SJSA1 (cell line): ENCODE results near the gene SLC66A3. TPM values are rescaled to one million over a fixed set of nuclear protein-coding genes. Genes with fewer than 3 reads are reported as not detected.

Source experiments
- DNase-seq, 2 experiments: peaks; one replicate each; pipeline ENCODE4 v3.0.0-alpha.2; 2015 to 2020; ENCODE audit warnings: low spot score in 2 of 2, low read depth in 1 of 2
- H3K27ac ChIP-seq: fragments of 250-450 bp; sonication (Bioruptor Pico); 2 replicates; pipeline ENCODE4 v1.5.1; 2020; ENCODE audit warnings: mild to moderate bottlenecking, moderate library complexity
- H3K27me3 ChIP-seq: fragments of 250-450 bp; sonication (Bioruptor Pico); replicated peaks from 2 replicates; pipeline ENCODE4 v1.5.1; 2020; ENCODE audit warnings: mild to moderate bottlenecking, moderate library complexity
- H3K36me3 ChIP-seq: fragments of 250-450 bp; sonication (Bioruptor Pico); 2 replicates; pipeline ENCODE4 v1.5.1; 2020; ENCODE audit warnings: mild to moderate bottlenecking
- H3K4me1 ChIP-seq: fragments of 250-450 bp; sonication (Bioruptor Pico); replicated peaks from 2 replicates; pipeline ENCODE4 v1.6.1; 2021; ENCODE audit warnings: mild to moderate bottlenecking
- H3K4me3 ChIP-seq: fragments of 250-450 bp; sonication (Bioruptor Pico); 2 replicates; pipeline ENCODE4 v1.5.1; 2020; ENCODE audit warnings: mild to moderate bottlenecking
- H3K9me3 ChIP-seq: fragments of 250-450 bp; sonication (Bioruptor Pico); replicated peaks from 2 replicates; pipeline ENCODE4 v1.5.1; 2020; ENCODE audit warnings: mild to moderate bottlenecking
- total RNA-seq: library from RNA; depleted of rRNA; stranded (reverse); fragments of >200 nt; shearing (Covaris generic); gene quantifications from 2 replicates; pipeline ENCODE4 v1.2.3, GENCODE V29; 2014

The SLC66A3 gene
- total RNA-seq, 1 experiment from 2014 or later: 35.7 TPM

DNA sequence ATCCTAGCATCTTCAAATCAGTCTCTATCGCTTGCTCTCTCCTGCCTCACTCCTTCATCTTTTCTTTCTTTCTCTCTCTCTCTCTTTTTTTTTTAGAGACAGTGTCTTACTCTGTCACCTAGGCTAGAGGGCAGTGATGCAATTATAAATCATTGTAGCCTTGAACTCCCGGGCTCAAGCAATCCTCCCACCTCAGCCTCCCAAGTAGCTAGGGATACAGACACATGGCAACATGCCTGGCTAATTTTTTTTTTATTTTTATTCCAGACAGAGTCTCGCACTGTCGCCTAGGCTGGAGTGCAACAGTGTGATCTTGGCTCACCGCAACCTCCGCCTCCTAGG, 10.6 kb upstream of the SLC66A3 start:
- no peak for DNase-seq
- no peak overlapping the region for H3K4me3 ChIP-seq

GRCh38 chr2:11145350-11145749, 9.9 kb upstream of the SLC66A3 start:
- Histone ChIP-seq H3K27me3 (peaks cover 4% of the 10 kb centered on the region; the same call in 1 of the 2 replicates), H3K9me3 (0 out of 2 replicates have a peak, but pooled peaks cover 3% of the 10 kb centered on the region), H3K4me1 (peaks cover 6% of the 10 kb centered on the region), H3K27ac (no peak overlapping the region), H3K4me3 (no peak overlapping the region), H3K36me3 (no peaks in the 10 kb centered on the region)
- no peak for DNase-seq

More for the DNA sequence above, 10.6 kb upstream of the SLC66A3 start:
- peaks cover 4% of the 10 kb centered on the region; the same call in 1 of the 2 replicates for H3K27me3 ChIP-seq
- 0 out of 2 replicates have a peak, but pooled peaks cover 3% of the 10 kb centered on the region for H3K9me3 ChIP-seq
- no peaks in the 10 kb centered on the region for H3K36me3 ChIP-seq
- no peak overlapping the region for H3K27ac ChIP-seq
- peaks cover 7% of the 10 kb centered on the region for H3K4me1 ChIP-seq

DNA sequence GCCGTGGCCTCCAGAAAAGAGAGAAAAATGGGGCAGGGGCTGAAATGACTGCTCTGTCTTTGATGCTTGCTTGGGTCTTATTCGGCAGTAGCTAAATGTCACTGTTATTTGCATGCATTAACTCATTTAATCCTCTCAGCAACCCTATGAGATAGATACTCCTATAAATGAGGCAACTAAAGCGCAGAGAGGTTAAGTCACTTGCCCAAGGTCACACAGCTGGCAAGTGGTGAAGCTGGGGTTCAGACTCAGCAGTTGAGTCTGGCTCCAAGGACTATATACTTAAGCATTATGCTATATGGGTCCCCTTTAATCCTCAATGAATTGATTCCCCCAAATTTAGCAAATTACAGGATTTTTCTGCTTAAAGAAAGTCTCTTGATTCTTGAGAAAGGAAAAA, 9.2 kb upstream of the SLC66A3 start:
- Histone ChIP-seq H3K9me3 (0 out of 2 replicates have a peak, but pooled peaks cover 3% of the 10 kb centered on the region), H3K27me3 (peaks cover 4% of the 10 kb centered on the region; the same call in 1 of the 2 replicates), H3K4me1 (no peaks in the 10 kb centered on the region; the same call in 1 of the 2 replicates), H3K27ac (no peak overlapping the region), H3K4me3 (no peak overlapping the region), H3K36me3 (no peaks in the 10 kb centered on the region)
- DNase-seq: no peak

DNA sequence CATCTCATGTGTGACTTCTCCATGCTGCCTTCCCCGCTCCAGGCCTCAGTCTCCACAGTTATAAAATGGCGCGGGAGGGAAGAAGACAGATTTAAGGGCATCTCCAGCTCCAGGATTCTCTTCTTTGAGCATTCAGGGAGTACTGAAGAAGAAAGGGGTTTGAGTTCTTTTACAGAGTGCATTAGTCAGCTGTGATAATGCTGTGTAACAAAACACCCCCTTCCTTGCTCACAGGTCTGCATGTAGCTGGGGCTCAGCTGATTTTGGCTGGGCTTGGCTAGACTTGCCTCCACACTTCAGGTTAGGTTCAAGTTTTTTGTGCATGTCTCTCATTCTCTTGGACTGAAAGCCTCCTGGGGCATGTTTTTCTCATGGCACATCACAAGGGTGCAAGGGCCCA, 8.0 kb upstream of the SLC66A3 start:
- Histone ChIP-seq H3K9me3 (0 out of 2 replicates have a peak, but pooled peaks cover 3% of the 10 kb centered on the region), H3K27ac (no peak overlapping the region), H3K4me3 (no peak overlapping the region), H3K4me1 (no peaks in the 10 kb centered on the region), H3K36me3 (no peaks in the 10 kb centered on the region), H3K27me3 (peaks cover 4% of the 10 kb centered on the region; the same call in 1 of the 2 replicates)
- DNase-seq: no peak

- Histone ChIP-seq H3K36me3 (peaks cover 3% of the 10 kb centered on the region; the same call in 1 of the 2 replicates), H3K9me3 (0 out of 2 replicates have a peak, but pooled peaks cover 2% of the 10 kb centered on the region), H3K27me3 (no peaks in the 10 kb centered on the region), H3K27ac (no peak overlapping the region), H3K4me1 (peaks cover 17% of the 10 kb centered on the region), H3K4me3 (no peak overlapping the region)
- DNase-seq: no peak
Observed at GRCh38 chr2:11152591-11152990, 2.7 kb upstream of the SLC66A3 start.

- H3K9me3 ChIP-seq: 0 out of 2 replicates have a peak, but pooled peaks cover 2% of the 10 kb centered on the region
- peak overlapping the region; percentile 31 for H3K4me3 ChIP-seq
- no peaks in the 10 kb centered on the region for H3K27me3 ChIP-seq
- peaks cover 17% of the 10 kb centered on the region for H3K4me1 ChIP-seq
- peaks cover 3% of the 10 kb centered on the region; the same call in 1 of the 2 replicates for H3K36me3 ChIP-seq
- DNase-seq: peak in 1 of 2 experiments; percentile 80
- H3K27ac ChIP-seq: peak overlapping the region; percentile 76
Observed at GRCh38 chr2:11154016-11154922, 998 bp upstream of the SLC66A3 start.

GRCh38 chr2:11154923-11155380, 315 bp upstream of the SLC66A3 start:
- peak overlapping the region; percentile 85 for H3K4me3 ChIP-seq
- peaks cover 3% of the 10 kb centered on the region; the same call in 1 of the 2 replicates for H3K36me3 ChIP-seq
- peak in 1 of 2 experiments; percentile 99 for DNase-seq
- 0 out of 2 replicates have a peak, but pooled peaks cover 2% of the 10 kb centered on the region for H3K9me3 ChIP-seq
- H3K27me3 ChIP-seq: no peaks in the 10 kb centered on the region
- H3K27ac ChIP-seq: peak overlapping the region; percentile 76
- peaks cover 17% of the 10 kb centered on the region for H3K4me1 ChIP-seq

DNA sequence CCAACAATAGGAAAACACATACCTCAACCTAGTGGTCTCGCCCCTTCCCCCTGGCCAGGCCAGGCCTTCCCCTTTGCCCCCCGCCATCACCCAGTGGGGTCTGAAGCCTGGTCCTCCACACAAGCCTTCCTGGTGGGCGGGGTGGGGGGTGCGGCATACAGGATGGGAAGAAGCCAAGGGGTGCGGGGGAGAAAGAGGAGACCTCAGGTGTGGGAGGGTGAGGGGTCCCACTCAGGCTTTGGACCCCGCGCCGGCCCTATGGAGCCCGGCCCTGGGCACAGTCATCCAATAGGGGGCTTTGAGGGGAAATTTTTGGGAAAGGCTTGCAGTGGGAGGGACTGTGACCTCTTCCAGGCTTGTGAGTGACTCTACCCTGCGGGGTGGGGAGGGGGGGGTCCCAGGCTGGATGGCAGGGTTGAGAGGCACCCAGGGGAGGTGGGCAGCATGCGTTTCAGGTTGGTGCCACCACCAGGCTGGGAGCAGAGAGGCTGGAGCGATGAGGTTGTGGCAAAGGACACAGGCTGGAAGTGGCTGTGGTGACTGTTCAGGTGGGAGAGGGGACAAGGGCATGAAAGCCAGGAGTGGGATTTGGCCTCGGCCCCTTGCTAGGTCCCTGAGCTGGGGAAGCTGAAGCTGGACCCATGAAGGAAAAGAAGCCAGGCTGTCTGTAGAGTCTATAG, 1.3 kb downstream of the SLC66A3 start:
- Histone ChIP-seq H3K36me3 (peaks cover 3% of the 10 kb centered on the region; the same call in 1 of the 2 replicates), H3K27me3 (no peaks in the 10 kb centered on the region), H3K4me3 (no peak overlapping the region), H3K27ac (no peak overlapping the region), H3K9me3 (0 out of 2 replicates have a peak, but pooled peaks cover 2% of the 10 kb centered on the region), H3K4me1 (peaks cover 17% of the 10 kb centered on the region)
- DNase-seq: no peak

- no peaks in the 10 kb centered on the region for H3K27me3 ChIP-seq
- DNase-seq: no peak
- peaks cover 17% of the 10 kb centered on the region for H3K4me1 ChIP-seq
- H3K36me3 ChIP-seq: peaks cover 3% of the 10 kb centered on the region; the same call in 1 of the 2 replicates
- no peak overlapping the region for H3K27ac ChIP-seq
- H3K4me3 ChIP-seq: no peak overlapping the region
- 0 out of 2 replicates have a peak, but pooled peaks cover 2% of the 10 kb centered on the region for H3K9me3 ChIP-seq
Observed at GRCh38 chr2:11157296-11157695, 2.0 kb downstream of the SLC66A3 start.

- Histone ChIP-seq H3K9me3 (0 out of 2 replicates have a peak, but pooled peaks cover 2% of the 10 kb centered on the region), H3K36me3 (peaks cover 3% of the 10 kb centered on the region; the same call in 1 of the 2 replicates), H3K27ac (no peak overlapping the region), H3K4me3 (no peak overlapping the region), H3K27me3 (no peaks in the 10 kb centered on the region), H3K4me1 (peaks cover 17% of the 10 kb centered on the region)
- no peak for DNase-seq
Observed at GRCh38 chr2:11157731-11158130, 2.5 kb downstream of the SLC66A3 start.

DNA sequence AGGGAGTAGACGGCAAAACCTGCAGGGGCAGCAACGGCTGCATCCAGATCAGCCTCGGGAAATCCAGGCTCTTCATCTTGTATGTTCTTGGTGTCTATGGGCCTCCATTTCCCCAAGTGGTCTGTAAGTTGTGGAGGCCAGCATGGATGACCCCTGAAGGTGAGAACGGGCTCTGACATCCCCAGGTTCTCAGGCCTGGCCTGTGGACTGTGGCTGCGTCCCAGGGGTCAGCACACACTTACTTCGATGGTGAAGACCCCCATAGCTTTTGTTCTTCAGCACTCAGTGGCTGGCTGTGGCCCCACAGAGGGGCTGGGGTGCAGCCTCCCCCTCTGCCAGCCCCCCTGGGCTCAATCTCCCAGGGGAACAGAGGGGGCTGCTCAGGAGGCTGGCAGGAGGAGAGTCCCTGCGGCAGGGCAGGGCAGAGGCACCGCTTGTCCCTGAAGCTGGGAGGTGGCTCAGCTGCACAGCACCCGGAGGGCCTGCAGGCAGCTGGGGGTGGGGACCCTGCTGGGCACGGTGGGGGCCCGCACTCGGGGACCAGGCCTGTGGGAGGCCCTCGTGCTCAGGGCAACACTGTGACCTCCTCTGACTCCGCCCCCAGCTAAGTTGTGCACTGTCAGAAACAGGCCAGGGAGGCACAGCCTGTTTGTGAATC, 3.8 kb downstream of the SLC66A3 start:
- Histone ChIP-seq H3K9me3 (0 out of 2 replicates have a peak, but pooled peaks cover 2% of the 10 kb centered on the region), H3K4me3 (no peak overlapping the region), H3K27ac (no peak overlapping the region), H3K4me1 (peaks cover 17% of the 10 kb centered on the region), H3K27me3 (no peaks in the 10 kb centered on the region), H3K36me3 (peaks cover 3% of the 10 kb centered on the region)
- DNase-seq: no peak

DNA sequence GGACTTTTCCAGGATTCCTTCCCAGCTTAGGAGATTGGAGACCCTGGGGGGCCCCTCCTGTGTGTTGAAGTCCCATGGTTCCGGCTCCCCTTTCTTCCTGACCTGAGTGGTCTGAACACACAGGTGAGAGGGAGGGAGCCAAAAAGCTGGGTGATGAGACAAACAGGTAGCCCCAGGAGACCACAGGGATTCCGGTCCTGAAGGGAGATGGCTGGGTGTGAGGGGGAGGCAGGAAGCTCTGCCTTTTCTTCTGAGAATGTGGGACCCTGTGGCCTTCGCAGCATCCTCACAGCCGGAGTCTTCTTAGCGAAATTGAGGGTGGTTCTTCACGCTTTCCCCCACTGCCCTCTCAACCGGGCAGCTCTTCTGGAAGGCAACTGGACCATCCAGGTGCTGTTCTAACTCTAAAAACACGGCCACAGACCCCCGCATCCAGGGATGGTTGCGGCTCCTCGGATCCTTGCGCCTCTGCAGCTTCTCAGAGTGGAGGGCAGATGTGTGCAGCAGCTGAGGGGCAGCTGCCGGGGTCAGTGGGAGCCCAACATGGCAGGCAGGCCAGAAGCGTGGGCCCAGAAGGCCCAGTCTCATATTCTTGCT, 4.4 kb downstream of the SLC66A3 start:
- Histone ChIP-seq H3K27ac (no peak overlapping the region), H3K27me3 (no peaks in the 10 kb centered on the region), H3K4me3 (no peak overlapping the region), H3K9me3 (0 out of 2 replicates have a peak, but pooled peaks cover 2% of the 10 kb centered on the region), H3K4me1 (peaks cover 12% of the 10 kb centered on the region), H3K36me3 (peaks cover 3% of the 10 kb centered on the region)
- no peak for DNase-seq

GRCh38 chr2:11160256-11160655, 5.0 kb downstream of the SLC66A3 start:
- Histone ChIP-seq H3K27me3 (no peaks in the 10 kb centered on the region), H3K4me1 (peaks cover 10% of the 10 kb centered on the region), H3K4me3 (no peak overlapping the region), H3K36me3 (peaks cover 3% of the 10 kb centered on the region), H3K27ac (no peak overlapping the region), H3K9me3 (0 out of 2 replicates have a peak, but pooled peaks cover 2% of the 10 kb centered on the region)
- no peak for DNase-seq
